Activated naive CD4-positive, alpha-beta T cell treated with anti-CD3 and anti-CD28 coated beads, Interleukin-2, amount 50 U/mL, for 16 hours (primary cell): ENCODE results near the gene RAB42.
"Not testable (repeated sequence)": the region's sequence is repeated elsewhere in the genome, so short reads cannot be mapped to it uniquely, and the experiment has no call there.

ENCODE experiments used
- DNase-seq: peaks from one replicate; pipeline ENCODE4 v3.0.0-alpha.2; 2020

Gene RAB42, protein sequence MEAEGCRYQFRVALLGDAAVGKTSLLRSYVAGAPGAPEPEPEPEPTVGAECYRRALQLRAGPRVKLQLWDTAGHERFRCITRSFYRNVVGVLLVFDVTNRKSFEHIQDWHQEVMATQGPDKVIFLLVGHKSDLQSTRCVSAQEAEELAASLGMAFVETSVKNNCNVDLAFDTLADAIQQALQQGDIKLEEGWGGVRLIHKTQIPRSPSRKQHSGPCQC

GRCh38 chr1:28591708-28592320, at the start of gene RAB42:
RAB42 (plus strand) TSS chr1:28592265; CDS start chr1:28592512, 247 bp downstream.
- peak; percentile 19 for DNase-seq

DNA sequence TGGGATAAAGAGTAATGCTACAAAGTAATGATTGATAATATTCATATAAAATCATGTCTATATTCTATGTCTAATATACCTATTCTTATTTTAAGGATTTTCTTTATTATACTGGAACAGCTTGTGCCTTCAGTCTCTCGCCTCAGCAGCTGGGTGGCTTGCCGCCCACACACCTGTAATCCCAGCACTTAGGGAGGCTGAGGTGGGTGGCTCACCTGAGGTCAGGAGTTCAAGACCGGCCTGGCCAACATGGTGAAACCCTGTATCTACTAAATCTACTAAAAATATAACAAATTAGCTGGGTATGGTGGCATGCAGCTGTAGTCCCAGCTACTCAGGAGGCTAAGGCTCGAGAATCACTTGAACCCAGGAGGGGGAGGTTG, 46.8 kb upstream of the RAB42 start:
- DNase-seq: no peak

DNA sequence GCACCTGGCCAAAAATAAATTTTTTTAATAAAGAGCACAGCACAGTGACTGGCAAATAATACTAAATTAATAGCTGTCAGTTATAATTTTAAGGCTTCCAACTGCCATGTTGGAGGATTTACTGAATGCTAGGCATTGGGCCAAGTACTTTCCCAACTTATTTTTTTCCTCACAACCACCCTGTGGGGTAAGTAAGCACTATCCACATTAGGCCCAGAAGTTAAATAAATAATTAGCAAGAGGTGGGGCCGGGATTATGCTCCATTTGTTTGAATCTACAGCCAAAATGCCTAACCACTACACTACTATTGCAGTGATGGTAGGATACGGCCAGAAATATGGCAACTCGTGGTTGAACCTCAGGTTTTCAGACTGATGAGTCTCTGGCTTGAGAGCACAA, 43.7 kb upstream of the RAB42 start:
- no peak for DNase-seq

DNA sequence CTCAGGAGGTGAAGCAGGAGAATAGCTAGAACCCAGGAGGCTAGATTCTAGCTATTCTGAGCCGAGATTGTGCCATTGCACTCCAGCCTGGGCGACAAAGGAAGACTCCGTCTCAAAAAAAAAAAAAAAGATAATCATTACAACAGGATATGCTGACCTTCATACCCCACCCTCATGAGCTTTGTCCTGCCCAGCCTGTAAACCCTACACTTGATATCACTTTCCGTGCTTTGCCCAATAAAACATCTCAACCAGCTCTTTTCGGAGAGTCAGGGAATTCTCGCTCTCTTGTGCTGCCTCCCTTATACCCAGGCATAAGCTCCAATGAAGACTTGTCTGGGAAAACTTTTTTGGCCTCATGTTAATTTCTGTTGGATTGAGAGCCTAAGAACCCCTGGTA, 40.7 kb upstream of the RAB42 start:
- DNase-seq: no peak

GRCh38 chr1:28552758-28553663, 39.1 kb upstream of the RAB42 start, which contains the start of gene TRNAU1AP:
TRNAU1AP (plus strand) TSS chr1:28553085; CDS start chr1:28553111, 26 bp downstream.
- peak; percentile 97 for DNase-seq

- no peak for DNase-seq
These were observed 31.2 kb upstream of the RAB42 start for GRCh38 chr1:28560886-28561285.

GRCh38 chr1:28564310-28564709, 27.8 kb upstream of the RAB42 start:
- no peak for DNase-seq

DNA sequence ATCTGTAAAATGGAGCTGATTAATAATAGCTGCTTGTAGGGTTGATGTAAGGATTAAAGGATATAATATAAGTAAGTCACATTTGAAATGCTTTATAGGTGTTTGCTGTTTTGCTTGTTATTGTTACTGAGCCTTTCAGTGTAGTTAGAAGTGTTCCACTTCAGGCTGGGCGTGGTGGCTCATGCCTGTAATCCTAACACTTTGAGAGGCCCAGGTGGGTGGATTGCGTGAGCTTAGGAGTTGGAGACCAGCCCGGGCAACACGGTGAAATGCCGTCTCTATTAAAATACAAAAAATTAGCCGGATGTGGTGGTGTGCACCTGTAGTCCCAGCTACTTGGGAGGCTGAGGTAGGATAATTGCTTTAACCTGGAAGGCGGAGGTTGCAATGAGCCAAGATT, 27.0 kb upstream of the RAB42 start:
- DNase-seq: no peak

GRCh38 chr1:28565726-28566125, 26.3 kb upstream of the RAB42 start:
- DNase-seq: no peak

DNA sequence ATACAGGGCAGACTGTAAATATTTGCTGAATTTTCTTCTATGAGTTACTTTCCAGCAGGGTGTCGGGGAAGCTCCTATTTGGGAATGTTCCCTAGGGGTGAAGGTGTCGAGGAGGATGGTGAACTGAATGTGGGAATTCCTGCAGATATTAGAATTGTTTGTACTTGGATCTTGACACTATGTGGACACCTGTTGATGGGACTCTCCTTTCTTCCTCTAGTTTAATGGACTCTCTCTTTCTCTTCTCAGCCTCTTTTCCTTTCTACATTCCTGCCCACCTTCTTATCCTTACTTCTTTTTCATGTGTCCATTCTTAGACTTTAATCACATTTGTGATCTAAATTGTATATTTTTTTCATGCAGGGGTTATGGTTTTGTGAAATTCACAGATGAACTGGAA, 25.1 kb upstream of the RAB42 start:
- DNase-seq: no peak

GRCh38 chr1:28571911-28572310, 20.2 kb upstream of the RAB42 start:
- no peak for DNase-seq

DNA sequence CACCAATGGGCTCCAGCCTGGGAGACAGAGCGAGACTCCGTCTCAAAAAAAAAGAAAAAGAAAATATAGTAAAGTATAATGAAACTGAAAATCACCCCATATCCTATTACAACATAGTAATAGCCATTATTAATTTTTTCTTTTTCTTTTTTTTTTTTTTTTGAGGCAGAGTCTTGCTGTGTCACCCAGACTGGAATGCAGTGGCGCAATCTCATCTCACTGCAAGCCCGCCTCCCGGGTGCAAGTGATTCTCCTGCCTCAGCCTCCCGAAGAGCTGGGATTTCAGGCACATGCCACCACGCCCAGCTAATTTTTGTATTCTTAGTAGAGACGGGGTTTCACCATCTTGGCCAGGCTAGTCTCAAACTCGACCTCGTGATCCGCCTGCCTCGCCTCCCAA, 19.2 kb upstream of the RAB42 start:
- DNase-seq: not testable (repeated sequence)

- DNase-seq: no peak
These were observed 18.5 kb upstream of the RAB42 start for GRCh38 chr1:28573564-28573963.

- DNase-seq: peak; percentile 16
These were observed 14.9 kb upstream of the RAB42 start for GRCh38 chr1:28577052-28577678.

DNA sequence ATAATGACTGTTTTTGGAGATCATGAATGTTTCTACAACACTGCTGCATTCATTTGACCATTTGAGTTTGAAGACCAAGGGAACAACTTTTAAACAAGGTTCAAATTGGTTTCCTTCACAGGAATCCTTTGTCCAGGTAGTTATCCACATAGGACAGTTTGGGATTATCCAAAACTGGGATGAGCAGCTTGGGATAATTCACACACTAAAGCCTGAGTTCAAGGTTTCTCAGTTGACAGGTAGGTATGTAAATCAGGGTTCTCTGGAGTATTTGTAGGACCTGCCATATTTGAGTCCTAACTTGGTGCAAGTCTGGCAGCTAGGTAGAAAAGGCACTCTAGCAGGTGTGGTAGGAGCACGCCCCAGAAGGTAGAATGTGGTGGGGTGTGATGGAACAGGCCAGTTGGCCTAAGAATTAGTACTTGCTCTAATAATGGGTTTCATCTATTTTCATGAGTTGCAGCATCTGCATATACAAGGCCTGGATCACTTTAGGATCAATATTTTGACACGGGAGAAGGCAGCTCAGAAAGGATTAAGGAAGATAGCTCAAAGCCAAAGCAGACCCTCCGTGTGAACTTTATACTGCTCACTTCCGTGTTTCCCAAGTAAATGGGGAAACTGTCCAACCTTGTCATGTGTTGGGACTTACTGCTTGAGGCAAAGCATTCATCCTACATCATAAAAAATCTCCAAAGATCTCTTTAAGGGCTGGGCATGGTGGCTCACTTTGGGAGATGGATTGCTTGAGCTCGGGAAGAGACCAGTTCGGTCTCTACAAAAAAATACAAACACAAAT, 14.1 kb upstream of the RAB42 start:
- peak; percentile 19 for DNase-seq

GRCh38 chr1:28578696-28579218, 13.3 kb upstream of the RAB42 start:
- no peak for DNase-seq

DNA sequence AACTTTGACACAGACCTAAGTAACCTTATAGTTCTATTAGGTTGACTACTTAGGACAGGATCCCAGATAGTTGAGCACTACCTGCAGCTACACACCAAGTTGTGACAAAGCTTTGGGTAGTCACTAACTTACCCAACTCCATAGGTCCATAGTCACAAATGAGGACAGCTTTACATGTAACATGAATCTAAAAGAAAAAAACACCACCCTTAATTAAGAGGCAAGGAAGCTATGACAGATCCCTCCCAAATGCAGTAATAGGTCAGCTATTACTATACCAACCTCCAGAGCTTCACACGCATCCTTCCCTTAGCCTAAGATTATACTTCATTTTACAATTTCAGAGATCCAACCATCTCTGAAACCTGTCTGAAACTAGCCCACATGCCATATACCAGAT, 12.7 kb upstream of the RAB42 start:
- no peak for DNase-seq

DNA sequence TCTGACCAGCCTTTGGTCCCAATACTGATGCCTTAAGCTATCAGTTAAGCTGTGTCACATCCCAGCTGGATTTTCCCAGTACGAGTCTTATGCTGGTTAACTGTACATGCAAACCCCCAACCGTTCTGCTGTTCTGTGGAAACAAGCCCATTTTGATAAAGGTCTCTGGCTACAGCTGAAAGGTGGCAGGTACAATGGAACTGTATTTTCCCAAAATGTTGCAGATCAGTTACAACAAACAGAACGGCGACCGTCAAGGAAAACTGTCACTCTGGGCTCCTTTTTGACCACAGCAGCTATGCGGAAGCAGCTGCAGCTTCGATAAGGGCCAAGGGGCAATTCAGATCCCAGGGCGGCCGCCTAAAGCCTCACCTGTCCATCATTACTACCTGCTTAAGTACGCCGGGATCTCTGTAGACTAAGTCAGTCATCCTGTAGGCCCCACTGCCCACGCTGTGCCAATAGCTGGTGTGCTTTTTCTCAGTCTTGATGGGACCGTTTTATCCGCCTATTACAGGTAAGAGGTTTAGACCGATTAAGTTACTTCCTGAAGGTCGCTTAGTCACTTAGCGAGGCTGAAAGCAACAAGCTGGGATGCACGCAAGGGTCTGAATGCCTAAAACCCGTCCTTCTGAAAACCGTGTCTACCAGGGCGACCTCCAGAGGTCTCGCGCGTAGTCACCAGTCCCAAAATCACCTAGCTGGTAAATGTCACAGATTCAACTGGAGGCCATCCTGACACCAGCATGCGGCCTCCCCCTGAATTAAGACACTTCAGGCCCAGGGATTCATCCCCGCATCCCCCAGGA, 11.1 kb upstream of the RAB42 start:
- peak; percentile 64 for DNase-seq

- peak; percentile 92 for DNase-seq
These were observed 10.4 kb upstream of the RAB42 start for GRCh38 chr1:28581531-28582247.

GRCh38 chr1:28582248-28582615, 9.8 kb upstream of the RAB42 start:
- no peak for DNase-seq
